Measurements from ENCODE around the gene CCDC178.

CCDC178 gene

GRCh38 chr18:32922951-32923430 lies 517.5 kb downstream of the CCDC178 start:
- Histone ChIP-seq H3F3A (ENCODE audit: insufficient read depth) (no peaks in the 10 kb centered on the region), H3K27ac (ENCODE audit: low read depth, low read length) (no peak overlapping the region), H3K9me2 (replicated peaks; ENCODE audit: insufficient read depth, low read length) (no peaks in the 10 kb centered on the region), H3K36me3 (ENCODE audit: low read length) (no peaks in the 10 kb centered on the region), H3K4me3 (ENCODE audit: insufficient read depth, low read length, poor library complexity, severe bottlenecking) (no peak overlapping the region), H3K9me3 (ENCODE audit: insufficient read depth, low read length) (no peaks in the 10 kb centered on the region), H3K79me2 (ENCODE audit: insufficient read depth, low read length) (no peaks in the 10 kb centered on the region), H3K4me2 (ENCODE audit: low read depth, low read length, poor library complexity, severe bottlenecking) (peak overlapping the region; percentile 44), H4K20me1 (ENCODE audit: low read depth, low read length) (no peaks in the 10 kb centered on the region), H2AFZ (ENCODE audit: low read depth, low read length, severe bottlenecking) (no peak overlapping the region), H3K27me3 (ENCODE audit: low read length) (no peaks in the 10 kb centered on the region), H3K9ac (ENCODE audit: low read length) (no peak overlapping the region)
- TF ChIP-seq EZH2phosphoT487 (conservative IDR thresholded peaks at IDR 0.05; ENCODE audit: low read length) (no peak), CTCF (IDR thresholded peaks at IDR 0.05; ENCODE audit: insufficient read depth, low read length, poor library complexity, severe bottlenecking) (no peak)

- H3K4me2 ChIP-seq (ENCODE audit: low read depth, low read length, poor library complexity, severe bottlenecking) = no peak overlapping the region
- H3K27me3 ChIP-seq (ENCODE audit: low read length) = no peaks in the 10 kb centered on the region
- no peak overlapping the region for H3K4me3 ChIP-seq (ENCODE audit: insufficient read depth, low read length, poor library complexity, severe bottlenecking)
Measured at GRCh38 chr18:32920796-32921787, 519.4 kb downstream of the CCDC178 start.

GRCh38 chr18:32919799-32920198 lies 520.7 kb downstream of the CCDC178 start:
- H3F3A ChIP-seq (ENCODE audit: insufficient read depth) = no peaks in the 10 kb centered on the region
- no peak overlapping the region for H2AFZ ChIP-seq (ENCODE audit: low read depth, low read length, severe bottlenecking)
- no peak overlapping the region for H3K9ac ChIP-seq (ENCODE audit: low read length)
- H3K27me3 ChIP-seq (ENCODE audit: low read length) = no peaks in the 10 kb centered on the region
- H3K9me3 ChIP-seq (ENCODE audit: insufficient read depth, low read length) = no peaks in the 10 kb centered on the region
- TF ChIP-seq CTCF (IDR thresholded peaks at IDR 0.05; ENCODE audit: insufficient read depth, low read length, poor library complexity, severe bottlenecking) (peak; percentile 97), EZH2phosphoT487 (conservative IDR thresholded peaks at IDR 0.05; ENCODE audit: low read length) (no peak)
- H3K4me3 ChIP-seq (ENCODE audit: insufficient read depth, low read length, poor library complexity, severe bottlenecking) = no peak overlapping the region
- H3K4me2 ChIP-seq (ENCODE audit: low read depth, low read length, poor library complexity, severe bottlenecking) = no peak overlapping the region
- H3K27ac ChIP-seq (ENCODE audit: low read depth, low read length) = no peak overlapping the region
- no peaks in the 10 kb centered on the region for H3K79me2 ChIP-seq (ENCODE audit: insufficient read depth, low read length)
- no peaks in the 10 kb centered on the region for H3K36me3 ChIP-seq (ENCODE audit: low read length)
- H4K20me1 ChIP-seq (ENCODE audit: low read depth, low read length) = no peaks in the 10 kb centered on the region
- H3K9me2 ChIP-seq (replicated peaks; ENCODE audit: insufficient read depth, low read length) = no peaks in the 10 kb centered on the region

More at GRCh38 chr18:32920796-32921787, 519.4 kb downstream of the CCDC178 start:
- no peak overlapping the region for H3K9ac ChIP-seq (ENCODE audit: low read length)
- H2AFZ ChIP-seq (ENCODE audit: low read depth, low read length, severe bottlenecking) = no peak overlapping the region
- H3F3A ChIP-seq (ENCODE audit: insufficient read depth) = no peaks in the 10 kb centered on the region
- H3K36me3 ChIP-seq (ENCODE audit: low read length) = no peaks in the 10 kb centered on the region
- no peaks in the 10 kb centered on the region for H3K9me3 ChIP-seq (ENCODE audit: insufficient read depth, low read length)
- no peak overlapping the region for H3K27ac ChIP-seq (ENCODE audit: low read depth, low read length)
- H4K20me1 ChIP-seq (ENCODE audit: low read depth, low read length) = no peaks in the 10 kb centered on the region
- TF ChIP-seq CTCF (IDR thresholded peaks at IDR 0.05; ENCODE audit: insufficient read depth, low read length, poor library complexity, severe bottlenecking) (no peak), EZH2phosphoT487 (conservative IDR thresholded peaks at IDR 0.05; ENCODE audit: low read length) (no peak)
- H3K79me2 ChIP-seq (ENCODE audit: insufficient read depth, low read length) = no peaks in the 10 kb centered on the region
- H3K9me2 ChIP-seq (replicated peaks; ENCODE audit: insufficient read depth, low read length) = no peaks in the 10 kb centered on the region

Measured in SU-DHL-6 (cell line).